Measurements from ENCODE around the gene AARS2. TPM values are rescaled to one million over a fixed set of nuclear protein-coding genes. Genes with fewer than 3 reads are reported as not detected.

The AARS2 gene
- total and polyA plus RNA-seq, 2 experiments from 2014 or later = 12.6 to 17.6 TPM

DNA sequence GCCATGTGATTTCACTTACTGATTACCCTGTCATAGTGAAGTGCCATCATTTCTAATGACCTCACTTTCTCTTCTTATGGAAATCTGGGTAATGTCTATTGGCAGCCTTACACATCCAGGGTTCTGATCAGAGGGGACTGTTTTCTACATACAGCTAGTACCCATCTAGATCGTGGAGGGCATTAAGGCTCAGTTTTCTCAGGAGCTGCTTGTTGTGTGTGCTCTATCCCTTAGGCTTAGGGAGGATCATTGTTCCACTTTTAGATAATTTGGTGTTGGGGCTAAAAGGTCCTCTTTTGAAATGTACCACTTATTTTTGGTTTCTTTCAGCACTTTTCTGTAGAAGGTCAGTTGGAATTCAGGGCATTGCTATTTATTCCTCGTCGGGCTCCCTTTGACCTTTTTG lies 62.4 kb downstream of the AARS2 start:
- H3K9me2 ChIP-seq (replicated peaks; ENCODE audit: insufficient read depth) = no peaks in the 10 kb centered on the region
- H3K9me3 ChIP-seq (ENCODE audit: low read depth) = no peaks in the 10 kb centered on the region
- H3K79me2 ChIP-seq = peaks cover 71% of the 10 kb centered on the region
- TF ChIP-seq EZH2phosphoT487 (IDR thresholded peaks at IDR 0.05; ENCODE audit: low read depth, severe bottlenecking, unreplicated experiment) (no peak), EZH2 (IDR thresholded peaks at IDR 0.05; ENCODE audit: borderline replicate concordance) (no peak)
- TF ChIP-seq, protein P1, sequence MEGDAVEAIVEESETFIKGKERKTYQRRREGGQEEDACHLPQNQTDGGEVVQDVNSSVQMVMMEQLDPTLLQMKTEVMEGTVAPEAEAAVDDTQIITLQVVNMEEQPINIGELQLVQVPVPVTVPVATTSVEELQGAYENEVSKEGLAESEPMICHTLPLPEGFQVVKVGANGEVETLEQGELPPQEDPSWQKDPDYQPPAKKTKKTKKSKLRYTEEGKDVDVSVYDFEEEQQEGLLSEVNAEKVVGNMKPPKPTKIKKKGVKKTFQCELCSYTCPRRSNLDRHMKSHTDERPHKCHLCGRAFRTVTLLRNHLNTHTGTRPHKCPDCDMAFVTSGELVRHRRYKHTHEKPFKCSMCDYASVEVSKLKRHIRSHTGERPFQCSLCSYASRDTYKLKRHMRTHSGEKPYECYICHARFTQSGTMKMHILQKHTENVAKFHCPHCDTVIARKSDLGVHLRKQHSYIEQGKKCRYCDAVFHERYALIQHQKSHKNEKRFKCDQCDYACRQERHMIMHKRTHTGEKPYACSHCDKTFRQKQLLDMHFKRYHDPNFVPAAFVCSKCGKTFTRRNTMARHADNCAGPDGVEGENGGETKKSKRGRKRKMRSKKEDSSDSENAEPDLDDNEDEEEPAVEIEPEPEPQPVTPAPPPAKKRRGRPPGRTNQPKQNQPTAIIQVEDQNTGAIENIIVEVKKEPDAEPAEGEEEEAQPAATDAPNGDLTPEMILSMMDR (IDR thresholded peaks at IDR 0.05; ENCODE audit: poor library complexity) = no peak
- H3K27ac ChIP-seq = no peak overlapping the region
- WGBS (ENCODE audit: low lambda C conversion rate, missing lambda C conversion rate) = 90% methylated on average over 3 of the region's 3 CpGs
- DNase-seq (ENCODE audit: low spot score) = no peak
- no peaks in the 10 kb centered on the region for H3K36me3 ChIP-seq (replicated peaks; ENCODE audit: insufficient read depth, low read depth)
- peaks cover 16% of the 10 kb centered on the region for H3K4me1 ChIP-seq (ENCODE audit: insufficient read depth)
- H3K4me3 ChIP-seq = no peak overlapping the region
- peaks cover 80% of the 10 kb centered on the region for H4K20me1 ChIP-seq (ENCODE audit: insufficient read depth, poor library complexity, severe bottlenecking)
- H3K4me2 ChIP-seq = no peak overlapping the region
- H2AFZ ChIP-seq = no peak overlapping the region
- no peaks in the 10 kb centered on the region for H3K27me3 ChIP-seq

GRCh38 chr6:44250067-44250717 lies 63.0 kb downstream of the AARS2 start:
- no peaks in the 10 kb centered on the region for H3K9me3 ChIP-seq (ENCODE audit: low read depth)
- H3K27me3 ChIP-seq = no peaks in the 10 kb centered on the region
- H3K79me2 ChIP-seq = peaks cover 71% of the 10 kb centered on the region
- 83% methylated on average over 6 of the region's 6 CpGs for WGBS (ENCODE audit: low lambda C conversion rate, missing lambda C conversion rate)
- H3K4me1 ChIP-seq (ENCODE audit: insufficient read depth) = peaks cover 16% of the 10 kb centered on the region
- no peaks in the 10 kb centered on the region for H3K36me3 ChIP-seq (replicated peaks; ENCODE audit: insufficient read depth, low read depth)
- H4K20me1 ChIP-seq (ENCODE audit: insufficient read depth, poor library complexity, severe bottlenecking) = peaks cover 80% of the 10 kb centered on the region
- DNase-seq (ENCODE audit: low spot score) = no peak
- TF ChIP-seq EZH2 (IDR thresholded peaks at IDR 0.05; ENCODE audit: borderline replicate concordance) = no peak
- TF ChIP-seq EZH2phosphoT487 (IDR thresholded peaks at IDR 0.05; ENCODE audit: low read depth, severe bottlenecking, unreplicated experiment) = no peak
- TF ChIP-seq, protein P1 (IDR thresholded peaks at IDR 0.05; ENCODE audit: poor library complexity) = no peak
- H3K4me2 ChIP-seq = peak overlapping the region; percentile 88
- H3K4me3 ChIP-seq = no peak overlapping the region
- no peaks in the 10 kb centered on the region for H3K9me2 ChIP-seq (replicated peaks; ENCODE audit: insufficient read depth)
- no peak overlapping the region for H3K27ac ChIP-seq
- no peak overlapping the region for H2AFZ ChIP-seq

MicroRNA genes within 50 kb of the gene (microRNA counts, 767-probe panel; counts per million panel counts)
- not detected for microRNA hsa-miR-4647

Other genes starting within 250 kb of the AARS2 start
- 58.3 and 64.3 TPM in 2 replicates for gene MRPL14, start 185.9 kb downstream of the AARS2 start, total RNA-seq
- 106 and 124 TPM in 2 replicates for gene MRPL14, start 185.9 kb downstream of the AARS2 start, polyA plus RNA-seq
- 31.8 and 43.5 TPM in 2 replicates for gene TMEM63B, start 185.8 kb downstream of the AARS2 start, total RNA-seq
- 28.7 and 31.4 TPM in 2 replicates for gene TMEM63B, start 185.8 kb downstream of the AARS2 start, polyA plus RNA-seq
- 0.16 and 0.23 TPM in 2 replicates for gene CAPN11, start 154.5 kb downstream of the AARS2 start, total RNA-seq
- gene CAPN11, start 154.5 kb downstream of the AARS2 start, polyA plus RNA-seq = 0.13 and 0.39 TPM in 2 replicates
- gene MYMX, start 96.4 kb downstream of the AARS2 start, total RNA-seq = not detected in 2 replicates
- 2.0 TPM in 1 of 2 replicates, not detected in the other for gene MYMX, start 96.4 kb downstream of the AARS2 start, polyA plus RNA-seq
- gene SLC29A1, start 89.8 kb downstream of the AARS2 start, total RNA-seq = 23.3 and 32.4 TPM in 2 replicates
- gene SLC29A1, start 89.8 kb downstream of the AARS2 start, polyA plus RNA-seq = 28.5 and 30.8 TPM in 2 replicates
- gene HSP90AB1, start 66.2 kb downstream of the AARS2 start, total RNA-seq = 884 and 891 TPM in 2 replicates
- 422 and 440 TPM in 2 replicates for gene HSP90AB1, start 66.2 kb downstream of the AARS2 start, polyA plus RNA-seq
- 73.0 and 74.1 TPM in 2 replicates for gene SLC35B2, start 55.8 kb downstream of the AARS2 start, total RNA-seq
- gene SLC35B2, start 55.8 kb downstream of the AARS2 start, polyA plus RNA-seq = 92.9 and 104 TPM in 2 replicates
- 13.2 and 16.7 TPM in 2 replicates for gene NFKBIE, start 47.8 kb downstream of the AARS2 start, total RNA-seq
- 9.6 and 14.0 TPM in 2 replicates for gene NFKBIE, start 47.8 kb downstream of the AARS2 start, polyA plus RNA-seq
- 0.30 and 0.44 TPM in 2 replicates for gene TMEM151B, start 42.9 kb downstream of the AARS2 start, total RNA-seq
- gene TMEM151B, start 42.9 kb downstream of the AARS2 start, polyA plus RNA-seq = 0.30 and 1.0 TPM in 2 replicates
- gene SPATS1, start 29.3 kb upstream of the AARS2 start, total RNA-seq = not detected in 2 replicates
- gene SPATS1, start 29.3 kb upstream of the AARS2 start, polyA plus RNA-seq = not detected in 2 replicates
- 22.8 and 23.1 TPM in 2 replicates for gene CDC5L, start 74.4 kb upstream of the AARS2 start, total RNA-seq
- gene CDC5L, start 74.4 kb upstream of the AARS2 start, polyA plus RNA-seq = 10.0 and 12.5 TPM in 2 replicates

Measured in hepatocyte (in vitro differentiated cells).